ENCODE measurements around the gene NEURL4.

GRCh38 chr17:7318121-7318860 is 10.8 kb downstream of the NEURL4 start:
- TF ChIP-seq POLR2AphosphoS5 (IDR thresholded peaks at IDR 0.05; ENCODE audit: low read depth): no peak
- no peak for TF ChIP-seq CTCF (conservative IDR thresholded peaks at IDR 0.05; ENCODE audit: low read depth in 2 of 2)

Measured in GM23338 (cell line).